CD4-positive, alpha-beta T cell (primary cell): ENCODE data around the gene NKAIN2. TPM values are rescaled to one million over a fixed set of nuclear protein-coding genes. Genes with fewer than 3 reads are reported as not detected.

Experiments used
- ATAC-seq: fragments of 200-7000 bp; cut with Tn5 transposase; one replicate; pipeline ENCODE4 v1.10.0; 2022; ENCODE audit warnings: mild to moderate bottlenecking; ENCODE audit not compliant: poor library complexity
- CTCF ChIA-PET: fragments of 350-600 bp; sonication (Branson Sonifier 250); formaldehyde crosslinking; loops from one replicate; lab custom pipeline; 2021; ENCODE audit warnings: antibody characterized with exemption, inconsistent platforms; lab: Charles Lee
- POLR2A ChIA-PET: fragments of 350-600 bp; sonication (Branson Sonifier 250); formaldehyde crosslinking; loops from one replicate; lab custom pipeline; 2021; ENCODE audit warnings: antibody characterized with exemption, inconsistent platforms; lab: Charles Lee
- DNase-seq, 14 experiments: peaks; one replicate each; pipeline ENCODE4 v3.0.0-alpha.2; 2013 to 2020; ENCODE audit warnings: mixed read lengths in 2 of 14
- H3K27ac ChIP-seq, 2 donors: one replicate each; pipeline versions ENCODE4 v1.5.1 to v1.7.0; 2013; ENCODE audit warnings: low read length in 2 of 2, low read depth in 1 of 2, mild to moderate bottlenecking in 1 of 2
- H3K27me3 ChIP-seq, 2 experiments: 1 replicate in 1 of 2; 2 replicates in 1 of 2; pipeline versions ENCODE4 v1.6.1 to v1.7.0; 2013; ENCODE audit warnings: low read length in 2 of 2, control low read depth in 1 of 2, mild to moderate bottlenecking in 1 of 2, moderate library complexity in 1 of 2; ENCODE audit not compliant: insufficient read depth in 2 of 2, control insufficient read depth in 1 of 2
- H3K36me3 ChIP-seq: one replicate; pipeline ENCODE4 v1.6.1; 2013; ENCODE audit warnings: low read length, control low read depth; ENCODE audit not compliant: insufficient read depth
- H3K4me1 ChIP-seq: one replicate; pipeline ENCODE4 v1.6.1; 2013; ENCODE audit warnings: low read length, control low read depth; ENCODE audit not compliant: insufficient read depth
- H3K4me3 ChIP-seq: one replicate; pipeline ENCODE4 v1.5.1; 2013; ENCODE audit warnings: mild to moderate bottlenecking, low read length, moderate library complexity
- H3K9me3 ChIP-seq, 2 experiments: 1 replicate in 1 of 2; 2 replicates in 1 of 2; pipeline versions ENCODE4 v1.6.1 to v1.7.0; 2013; ENCODE audit warnings: low read length in 2 of 2, mild to moderate bottlenecking in 2 of 2, control low read depth in 1 of 2, moderate library complexity in 1 of 2; ENCODE audit not compliant: control insufficient read depth in 1 of 2, insufficient read depth in 1 of 2
- H3K27ac Mint-ChIP-seq: one replicate; pipeline ENCODE4 v1.8.0; 2020; ENCODE audit warnings: mixed read lengths
- H3K27me3 Mint-ChIP-seq: one replicate; pipeline ENCODE4 v1.8.0; 2021; ENCODE audit warnings: mixed read lengths
- H3K36me3 Mint-ChIP-seq: one replicate; pipeline ENCODE4 v1.8.0; 2021; ENCODE audit warnings: low read depth, mixed read lengths
- H3K4me1 Mint-ChIP-seq: one replicate; pipeline ENCODE4 v1.8.0; 2021; ENCODE audit warnings: low read depth, mixed read lengths
- H3K4me3 Mint-ChIP-seq: one replicate; pipeline ENCODE4 v1.8.0; 2020; ENCODE audit warnings: mild to moderate bottlenecking, mixed read lengths
- H3K9me3 Mint-ChIP-seq: one replicate; pipeline ENCODE4 v1.8.0; 2020; ENCODE audit warnings: mixed read lengths
- intact Hi-C, 2 experiments: fragments of 100-400 bp; cut with DNase I in 1 of 2; cut with micrococcal nuclease in 1 of 2; formaldehyde crosslinking; loops; one replicate each; pipeline versions ENCODE4 v1.15.1 to v1.9.0; 2023 to 2025; cut with DNase I, micrococcal nuclease
- total RNA-seq, 174 experiments: library from RNA in 2 of 174; stranded (reverse) in 2 of 174; gene quantifications; one replicate each; pipeline ENCODE4 v1.2.3 and lab custom pipeline; 2021 to 2026
- TF ChIP-seq, protein P1 (sequence below): fragments of 200-600 bp; IDR thresholded peaks from one replicate; pipeline ENCODE4 v1.8.0; 2022; ENCODE audit warnings: antibody characterized with exemption, mild to moderate bottlenecking

The NKAIN2 gene
- total RNA-seq, 2 experiments from 2014 or later = not detected

DNA sequence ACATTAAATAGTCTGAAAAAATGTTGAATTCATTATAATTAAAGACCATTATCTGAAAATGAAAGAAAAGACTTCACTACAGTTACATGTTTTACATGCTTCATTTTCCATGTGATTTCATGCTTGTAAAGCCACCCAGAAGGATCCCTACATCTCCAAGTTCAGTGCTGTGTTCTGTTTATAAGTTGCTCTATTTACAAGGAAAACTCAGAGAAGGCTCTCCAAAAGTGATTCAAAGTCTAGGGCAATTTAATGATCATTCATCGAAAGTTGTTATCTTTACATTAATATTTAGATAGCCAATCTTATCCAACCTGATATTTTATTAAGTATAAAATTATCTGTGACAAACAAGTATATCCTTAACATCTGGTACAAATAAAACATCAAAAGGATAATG lies 663.7 kb downstream of the NKAIN2 start:
- no peak overlapping the region for H3K4me3 ChIP-seq
- no peak overlapping the region for H3K27ac ChIP-seq
- no peaks in the 10 kb centered on the region for H3K27me3 ChIP-seq
- TF ChIP-seq, protein P1, sequence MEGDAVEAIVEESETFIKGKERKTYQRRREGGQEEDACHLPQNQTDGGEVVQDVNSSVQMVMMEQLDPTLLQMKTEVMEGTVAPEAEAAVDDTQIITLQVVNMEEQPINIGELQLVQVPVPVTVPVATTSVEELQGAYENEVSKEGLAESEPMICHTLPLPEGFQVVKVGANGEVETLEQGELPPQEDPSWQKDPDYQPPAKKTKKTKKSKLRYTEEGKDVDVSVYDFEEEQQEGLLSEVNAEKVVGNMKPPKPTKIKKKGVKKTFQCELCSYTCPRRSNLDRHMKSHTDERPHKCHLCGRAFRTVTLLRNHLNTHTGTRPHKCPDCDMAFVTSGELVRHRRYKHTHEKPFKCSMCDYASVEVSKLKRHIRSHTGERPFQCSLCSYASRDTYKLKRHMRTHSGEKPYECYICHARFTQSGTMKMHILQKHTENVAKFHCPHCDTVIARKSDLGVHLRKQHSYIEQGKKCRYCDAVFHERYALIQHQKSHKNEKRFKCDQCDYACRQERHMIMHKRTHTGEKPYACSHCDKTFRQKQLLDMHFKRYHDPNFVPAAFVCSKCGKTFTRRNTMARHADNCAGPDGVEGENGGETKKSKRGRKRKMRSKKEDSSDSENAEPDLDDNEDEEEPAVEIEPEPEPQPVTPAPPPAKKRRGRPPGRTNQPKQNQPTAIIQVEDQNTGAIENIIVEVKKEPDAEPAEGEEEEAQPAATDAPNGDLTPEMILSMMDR = no peak
- ATAC-seq = no peak
- H3K27ac Mint-ChIP-seq = no peak overlapping the region
- POLR2A ChIA-PET = no interaction called here
- H3K36me3 Mint-ChIP-seq = no peaks in the 10 kb centered on the region
- H3K4me3 Mint-ChIP-seq = no peak overlapping the region
- DNase-seq = no peak
- CTCF ChIA-PET = no interaction called here
- H3K4me1 ChIP-seq = no peaks in the 10 kb centered on the region
- no peaks in the 10 kb centered on the region for H3K36me3 ChIP-seq
- H3K9me3 ChIP-seq = no peaks in the 10 kb centered on the region
- intact Hi-C loops = no loop called here
- H3K4me1 Mint-ChIP-seq = no peaks in the 10 kb centered on the region
- H3K27me3 Mint-ChIP-seq = no peaks in the 10 kb centered on the region
- H3K9me3 Mint-ChIP-seq = peaks cover 4% of the 10 kb centered on the region

DNA sequence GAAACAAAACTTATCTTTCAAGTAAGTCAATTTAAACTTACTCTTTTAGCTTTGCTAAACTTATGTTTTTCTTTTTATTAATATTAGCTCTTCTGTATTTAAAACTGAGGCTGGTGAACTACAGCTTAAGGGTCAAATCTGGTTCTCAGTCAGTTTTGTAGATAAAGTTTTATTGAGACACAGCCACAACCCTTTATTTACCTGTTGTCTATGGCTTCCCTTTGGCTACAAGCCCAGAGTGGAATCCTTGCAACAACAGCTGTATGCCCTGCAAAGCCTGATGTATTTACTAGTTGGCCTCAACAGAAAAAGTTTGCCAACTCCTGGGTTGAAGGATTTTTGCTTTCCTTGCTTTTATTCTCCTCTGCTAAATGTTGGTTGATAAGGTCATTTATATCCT lies 667.1 kb downstream of the NKAIN2 start:
- ATAC-seq = no peak
- peaks cover 4% of the 10 kb centered on the region for H3K9me3 Mint-ChIP-seq
- ChIA-PET CTCF (no interaction called here), POLR2A (no interaction called here)
- H3K4me1 Mint-ChIP-seq = no peaks in the 10 kb centered on the region
- H3K4me3 ChIP-seq = no peak overlapping the region
- H3K27me3 ChIP-seq = no peaks in the 10 kb centered on the region
- intact Hi-C loops = no loop called here
- no peaks in the 10 kb centered on the region for H3K27me3 Mint-ChIP-seq
- H3K9me3 ChIP-seq = no peaks in the 10 kb centered on the region
- H3K27ac ChIP-seq = no peak overlapping the region
- DNase-seq = no peak
- H3K4me1 ChIP-seq = no peaks in the 10 kb centered on the region
- no peaks in the 10 kb centered on the region for H3K36me3 Mint-ChIP-seq
- H3K36me3 ChIP-seq = no peaks in the 10 kb centered on the region
- no peak overlapping the region for H3K27ac Mint-ChIP-seq
- no peak overlapping the region for H3K4me3 Mint-ChIP-seq
- TF ChIP-seq, protein P1 = no peak

DNA sequence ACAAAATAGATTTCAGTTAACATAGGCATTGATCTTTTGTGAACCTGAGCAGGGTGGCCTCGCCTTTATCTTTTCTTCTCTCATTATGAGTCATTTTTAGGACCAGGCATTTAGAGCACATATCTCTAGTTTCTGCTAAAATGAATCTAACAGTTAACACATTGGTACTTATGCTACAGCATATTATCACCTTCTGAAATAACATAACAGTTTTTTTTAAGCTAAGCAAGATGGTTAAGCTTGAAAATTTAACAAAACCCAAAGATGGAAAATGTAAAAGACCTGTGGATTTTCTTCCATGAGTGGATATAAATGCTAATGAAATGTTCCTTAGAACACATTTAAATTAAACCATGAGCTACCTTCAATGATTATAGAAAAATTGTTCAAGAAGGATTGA lies 671.5 kb downstream of the NKAIN2 start:
- POLR2A ChIA-PET = no interaction called here
- ATAC-seq = no peak
- intact Hi-C loops = no loop called here
- H3K9me3 Mint-ChIP-seq = no peaks in the 10 kb centered on the region
- H3K4me3 Mint-ChIP-seq = no peak overlapping the region
- no peaks in the 10 kb centered on the region for H3K27me3 Mint-ChIP-seq
- Histone ChIP-seq H3K36me3 (no peaks in the 10 kb centered on the region), H3K27me3 (no peaks in the 10 kb centered on the region), H3K4me3 (no peak overlapping the region), H3K4me1 (no peaks in the 10 kb centered on the region), H3K27ac (no peak overlapping the region), H3K9me3 (no peaks in the 10 kb centered on the region)
- TF ChIP-seq, protein P1 = no peak
- DNase-seq = no peak
- no peak overlapping the region for H3K27ac Mint-ChIP-seq
- H3K36me3 Mint-ChIP-seq = no peaks in the 10 kb centered on the region
- no peaks in the 10 kb centered on the region for H3K4me1 Mint-ChIP-seq
- CTCF ChIA-PET = no interaction called here
